Endothelial cell (in vitro differentiated cells): ENCODE results near the gene HCCS. TPM values are rescaled to one million over a fixed set of nuclear protein-coding genes. Genes with fewer than 3 reads are reported as not detected.
A peak's percentile ranks its signal among the peaks of the same experiment; 100 is the strongest.

Experiments used
- DNase-seq: peaks from one replicate; pipeline ENCODE4 v3.0.0; 2021; ENCODE audit warnings: low spot score
- H3K27ac Mint-ChIP-seq: one replicate; pipeline ENCODE4 v1.8.0; 2021; ENCODE audit warnings: mixed read lengths, inconsistent platforms; ENCODE audit not compliant: unreplicated experiment
- H3K27me3 Mint-ChIP-seq: one replicate; pipeline ENCODE4 v1.8.0; 2021; ENCODE audit warnings: mild to moderate bottlenecking, moderate library complexity, mixed read lengths, inconsistent platforms; ENCODE audit not compliant: unreplicated experiment
- H3K36me3 Mint-ChIP-seq: one replicate; pipeline ENCODE4 v1.8.0; 2021; ENCODE audit warnings: mild to moderate bottlenecking, low read depth, mixed read lengths, inconsistent platforms; ENCODE audit not compliant: unreplicated experiment
- H3K4me1 Mint-ChIP-seq: one replicate; pipeline ENCODE4 v1.8.0; 2021; ENCODE audit warnings: mild to moderate bottlenecking, mixed read lengths, inconsistent platforms; ENCODE audit not compliant: unreplicated experiment
- H3K4me3 Mint-ChIP-seq: one replicate; pipeline ENCODE4 v1.8.0; 2021; ENCODE audit warnings: mild to moderate bottlenecking, mixed read lengths, inconsistent platforms; ENCODE audit not compliant: unreplicated experiment
- H3K9me3 Mint-ChIP-seq: one replicate; pipeline ENCODE4 v1.8.0; 2021; ENCODE audit warnings: mixed read lengths, inconsistent platforms; ENCODE audit not compliant: unreplicated experiment
- total RNA-seq: library from RNA; stranded (reverse); fragmentation: NEBNext Ultra II Directional; extraction: Animal tissue kit (Norgen Biotek cat#: 25700); gene quantifications from one replicate; pipeline ENCODE4 v1.2.1, GENCODE V29; 2021; ENCODE audit not compliant: unreplicated experiment
- TF ChIP-seq, protein P1 (sequence below): fragments of 200-600 bp; sonication (generic); IDR thresholded peaks from one replicate; pipeline ENCODE4 v1.5.0; 2021; ENCODE audit warnings: antibody characterized with exemption; ENCODE audit not compliant: unreplicated experiment

Gene HCCS
- total RNA-seq, 1 donor from 2014 or later = 18.6 TPM

- Mint-ChIP-seq H3K36me3 (no peaks in the 10 kb centered on the region), H3K27me3 (no peaks in the 10 kb centered on the region), H3K4me1 (no peaks in the 10 kb centered on the region), H3K4me3 (no peak overlapping the region), H3K9me3 (no peaks in the 10 kb centered on the region), H3K27ac (no peak overlapping the region)
- DNase-seq = no peak
- TF ChIP-seq, protein P1, sequence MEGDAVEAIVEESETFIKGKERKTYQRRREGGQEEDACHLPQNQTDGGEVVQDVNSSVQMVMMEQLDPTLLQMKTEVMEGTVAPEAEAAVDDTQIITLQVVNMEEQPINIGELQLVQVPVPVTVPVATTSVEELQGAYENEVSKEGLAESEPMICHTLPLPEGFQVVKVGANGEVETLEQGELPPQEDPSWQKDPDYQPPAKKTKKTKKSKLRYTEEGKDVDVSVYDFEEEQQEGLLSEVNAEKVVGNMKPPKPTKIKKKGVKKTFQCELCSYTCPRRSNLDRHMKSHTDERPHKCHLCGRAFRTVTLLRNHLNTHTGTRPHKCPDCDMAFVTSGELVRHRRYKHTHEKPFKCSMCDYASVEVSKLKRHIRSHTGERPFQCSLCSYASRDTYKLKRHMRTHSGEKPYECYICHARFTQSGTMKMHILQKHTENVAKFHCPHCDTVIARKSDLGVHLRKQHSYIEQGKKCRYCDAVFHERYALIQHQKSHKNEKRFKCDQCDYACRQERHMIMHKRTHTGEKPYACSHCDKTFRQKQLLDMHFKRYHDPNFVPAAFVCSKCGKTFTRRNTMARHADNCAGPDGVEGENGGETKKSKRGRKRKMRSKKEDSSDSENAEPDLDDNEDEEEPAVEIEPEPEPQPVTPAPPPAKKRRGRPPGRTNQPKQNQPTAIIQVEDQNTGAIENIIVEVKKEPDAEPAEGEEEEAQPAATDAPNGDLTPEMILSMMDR = no peak
Observed at GRCh38 chrX:11097933-11098332, 13.2 kb upstream of the HCCS start.

GRCh38 chrX:11099465-11099864, 11.7 kb upstream of the HCCS start:
- Mint-ChIP-seq H3K4me3 (no peak overlapping the region), H3K27ac (no peak overlapping the region), H3K4me1 (no peaks in the 10 kb centered on the region), H3K36me3 (no peaks in the 10 kb centered on the region), H3K9me3 (no peaks in the 10 kb centered on the region), H3K27me3 (no peaks in the 10 kb centered on the region)
- DNase-seq = no peak
- TF ChIP-seq, protein P1 = no peak

GRCh38 chrX:11100281-11101035, 10.7 kb upstream of the HCCS start:
- DNase-seq = no peak
- TF ChIP-seq, protein P1 = peak; percentile 43
- no peaks in the 10 kb centered on the region for H3K4me1 Mint-ChIP-seq
- H3K27ac Mint-ChIP-seq = no peak overlapping the region
- no peaks in the 10 kb centered on the region for H3K9me3 Mint-ChIP-seq
- H3K27me3 Mint-ChIP-seq = no peaks in the 10 kb centered on the region
- H3K4me3 Mint-ChIP-seq = no peak overlapping the region
- no peaks in the 10 kb centered on the region for H3K36me3 Mint-ChIP-seq

DNA sequence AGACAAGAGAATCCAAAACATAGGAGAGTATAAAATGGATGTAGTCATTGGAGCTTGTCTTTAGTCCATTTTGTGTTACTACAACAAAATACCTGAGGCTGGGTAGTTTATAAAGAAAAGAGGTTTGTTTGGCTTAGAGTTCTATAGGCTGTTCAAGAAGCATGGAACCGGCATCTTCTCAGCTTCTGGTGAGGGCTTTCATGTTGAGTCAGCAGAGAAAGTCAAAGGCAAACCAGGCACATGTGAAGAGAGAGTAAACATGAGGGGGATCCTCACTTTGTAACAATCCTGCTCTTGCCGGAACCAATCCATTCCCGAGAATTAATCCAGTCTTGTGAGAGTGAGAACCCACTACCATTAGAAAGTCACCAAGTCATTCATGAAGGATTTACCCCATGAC, 8.1 kb upstream of the HCCS start:
- Mint-ChIP-seq H3K27ac (no peak overlapping the region), H3K4me3 (no peak overlapping the region), H3K36me3 (no peaks in the 10 kb centered on the region), H3K9me3 (no peaks in the 10 kb centered on the region), H3K27me3 (peaks cover 3% of the 10 kb centered on the region), H3K4me1 (no peaks in the 10 kb centered on the region)
- DNase-seq = no peak
- TF ChIP-seq, protein P1 = no peak

DNA sequence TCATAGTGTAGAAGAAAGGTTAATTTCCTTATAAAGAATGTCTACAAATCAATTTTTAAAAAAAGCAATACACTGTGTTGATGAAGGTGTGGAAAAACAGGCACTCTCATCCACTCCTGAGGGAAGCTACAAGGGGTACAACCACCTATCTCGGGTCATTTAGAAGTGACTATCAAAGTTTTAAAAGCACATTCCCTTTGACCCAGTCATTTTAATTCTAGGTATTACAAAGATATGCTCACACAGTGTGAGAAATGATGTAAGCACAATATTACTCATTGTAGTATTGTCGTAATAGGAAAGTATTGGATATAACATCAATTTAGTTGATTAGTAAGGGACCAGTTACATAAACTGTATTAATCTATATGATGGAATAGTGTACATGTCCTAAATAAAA, 7.4 kb upstream of the HCCS start:
- Mint-ChIP-seq H3K4me3 (no peak overlapping the region), H3K36me3 (no peaks in the 10 kb centered on the region), H3K27ac (no peak overlapping the region), H3K4me1 (no peaks in the 10 kb centered on the region), H3K9me3 (no peaks in the 10 kb centered on the region), H3K27me3 (peaks cover 3% of the 10 kb centered on the region)
- no peak for DNase-seq
- TF ChIP-seq, protein P1 = no peak
